GM19468 (cell line): ENCODE measurements around the gene SERPINH1.
A peak's percentile ranks its signal among the peaks of the same experiment; 100 is the strongest.

Experiments used
- ATAC-seq: cut with Tn5 transposase; IDR thresholded peaks from one replicate; pipeline ENCODE4 v1.9.1; 2021; ENCODE audit warnings: mild to moderate bottlenecking, moderate library complexity, moderate number of reproducible peaks; ENCODE audit not compliant: unreplicated experiment; ENCODE audit errors: extremely low read depth

Gene SERPINH1

GRCh38 chr11:75532200-75533048 is 29.6 kb upstream of the SERPINH1 start:
- no peak for ATAC-seq

GRCh38 chr11:75533896-75534258 is 28.2 kb upstream of the SERPINH1 start:
- no peak for ATAC-seq

- ATAC-seq = no peak
These were observed 27.6 kb upstream of the SERPINH1 start for GRCh38 chr11:75534259-75535069.

- no peak for ATAC-seq
These were observed 27.0 kb upstream of the SERPINH1 start for GRCh38 chr11:75535071-75535470.

- ATAC-seq = peak; percentile 55
These were observed 25.0 kb upstream of the SERPINH1 start for GRCh38 chr11:75536786-75537641.

- ATAC-seq = no peak
These were observed 24.3 kb upstream of the SERPINH1 start for GRCh38 chr11:75537740-75538139.

- no peak for ATAC-seq
These were observed 23.7 kb upstream of the SERPINH1 start for GRCh38 chr11:75538150-75538942.

GRCh38 chr11:75539459-75540334 is 22.4 kb upstream of the SERPINH1 start:
- no peak for ATAC-seq

- ATAC-seq = no peak
These were observed 20.6 kb upstream of the SERPINH1 start for GRCh38 chr11:75541193-75542087.

GRCh38 chr11:75542088-75542438 is 20.0 kb upstream of the SERPINH1 start:
- ATAC-seq = no peak

- ATAC-seq = no peak
These were observed 18.2 kb upstream of the SERPINH1 start for GRCh38 chr11:75543806-75544205.

- ATAC-seq = no peak
These were observed 14.9 kb upstream of the SERPINH1 start for GRCh38 chr11:75547177-75547576.

GRCh38 chr11:75547617-75548058 is 14.4 kb upstream of the SERPINH1 start:
- ATAC-seq = no peak

GRCh38 chr11:75548595-75549272 is 13.3 kb upstream of the SERPINH1 start:
- no peak for ATAC-seq

- ATAC-seq = no peak
These were observed 12.6 kb upstream of the SERPINH1 start for GRCh38 chr11:75549370-75549958.

GRCh38 chr11:75553182-75553581 is 8.9 kb upstream of the SERPINH1 start:
- no peak for ATAC-seq

GRCh38 chr11:75553889-75554257 is 8.2 kb upstream of the SERPINH1 start:
- no peak for ATAC-seq
